CD4-positive, alpha-beta memory T cell (primary cell): ENCODE data around the gene C16orf95. TPM values are rescaled to one million over a fixed set of nuclear protein-coding genes. Genes with fewer than 3 reads are reported as not detected.

Experiments used
- CTCF ChIA-PET: fragments of 350-600 bp; sonication (Branson Sonifier 250); formaldehyde crosslinking; loops from one replicate; lab custom pipeline; 2021; ENCODE audit warnings: inconsistent platforms; ENCODE audit not compliant: partially characterized antibody; lab: Charles Lee
- POLR2A ChIA-PET: fragments of 350-600 bp; sonication (Branson Sonifier 250); formaldehyde crosslinking; loops from one replicate; lab custom pipeline; 2021; ENCODE audit not compliant: partially characterized antibody; lab: Charles Lee
- DNase-seq, 5 donors: peaks; one replicate each; pipeline versions ENCODE4 v3.0.0 to v3.0.0-alpha.2; 2020 to 2022; ENCODE audit warnings: mixed read lengths in 1 of 5
- H3K27ac ChIP-seq: one replicate; pipeline ENCODE4 v1.7.0; 2013; ENCODE audit warnings: low read depth, low read length
- H3K27me3 ChIP-seq: 2 replicates; pipeline ENCODE4 v1.7.0; 2013; ENCODE audit warnings: mild to moderate bottlenecking, low read length, moderate library complexity; ENCODE audit not compliant: insufficient read depth
- H3K36me3 ChIP-seq: 2 replicates; pipeline ENCODE4 v1.7.0; 2013; ENCODE audit warnings: mild to moderate bottlenecking, low read length, moderate library complexity; ENCODE audit not compliant: insufficient read depth
- H3K4me1 ChIP-seq: 2 replicates; pipeline ENCODE4 v1.7.0; 2013; ENCODE audit warnings: mild to moderate bottlenecking, low read length, moderate library complexity; ENCODE audit not compliant: insufficient read depth
- H3K4me3 ChIP-seq, 2 donors: one replicate each; pipeline ENCODE4 v1.7.0; 2013; ENCODE audit warnings: low read length in 2 of 2, mild to moderate bottlenecking in 1 of 2
- H3K9me3 ChIP-seq, 2 donors: one replicate each; pipeline ENCODE4 v1.7.0; 2013; ENCODE audit warnings: low read length in 2 of 2, control low read depth in 1 of 2; ENCODE audit not compliant: control insufficient read depth in 1 of 2
- H3K27ac Mint-ChIP-seq, 7 donors: one replicate each; pipeline ENCODE4 v1.8.0; 2020 to 2021; ENCODE audit warnings: mixed read lengths in 7 of 7, mild to moderate bottlenecking in 6 of 7, inconsistent platforms in 3 of 7, moderate library complexity in 3 of 7
- H3K27me3 Mint-ChIP-seq, 2 donors: one replicate each; pipeline ENCODE4 v1.8.0; 2020 to 2021; ENCODE audit warnings: mixed read lengths in 2 of 2
- H3K36me3 Mint-ChIP-seq, 2 donors: one replicate each; pipeline ENCODE4 v1.8.0; 2020 to 2021; ENCODE audit warnings: mixed read lengths in 2 of 2, inconsistent platforms in 1 of 2, mild to moderate bottlenecking in 1 of 2
- H3K4me1 Mint-ChIP-seq, 4 donors: one replicate each; pipeline ENCODE4 v1.8.0; 2020 to 2021; ENCODE audit warnings: mixed read lengths in 4 of 4, mild to moderate bottlenecking in 1 of 4
- H3K4me3 Mint-ChIP-seq, 8 donors: one replicate each; pipeline ENCODE4 v1.8.0; 2020 to 2021; ENCODE audit warnings: mixed read lengths in 8 of 8, mild to moderate bottlenecking in 7 of 8, moderate library complexity in 6 of 8, inconsistent platforms in 3 of 8
- H3K9me3 Mint-ChIP-seq, 8 donors: one replicate each; pipeline ENCODE4 v1.8.0; 2020 to 2021; ENCODE audit warnings: mixed read lengths in 8 of 8, mild to moderate bottlenecking in 5 of 8, inconsistent platforms in 3 of 8, moderate library complexity in 1 of 8
- intact Hi-C: fragments of 100-400 bp; cut with micrococcal nuclease; formaldehyde crosslinking; loops from one replicate; pipeline ENCODE4 v1.15.1; 2023
- polyA plus RNA-seq, 2 donors: library from polyadenylated mRNA; unstranded; fragments of 300-500 nt; fragmentation: Illumina TruSeq; gene quantifications; one replicate each; pipeline ENCODE4 v1.2.3, GENCODE V29; 2021
- total RNA-seq, 2 experiments: library from RNA; stranded (reverse); gene quantifications; one replicate each; pipeline ENCODE4 v1.2.3, GENCODE V29; 2021

The C16orf95 gene
- total and polyA plus RNA-seq, 4 experiments from 2014 or later: 1.4 to 2.4 (median 1.6) TPM

DNA sequence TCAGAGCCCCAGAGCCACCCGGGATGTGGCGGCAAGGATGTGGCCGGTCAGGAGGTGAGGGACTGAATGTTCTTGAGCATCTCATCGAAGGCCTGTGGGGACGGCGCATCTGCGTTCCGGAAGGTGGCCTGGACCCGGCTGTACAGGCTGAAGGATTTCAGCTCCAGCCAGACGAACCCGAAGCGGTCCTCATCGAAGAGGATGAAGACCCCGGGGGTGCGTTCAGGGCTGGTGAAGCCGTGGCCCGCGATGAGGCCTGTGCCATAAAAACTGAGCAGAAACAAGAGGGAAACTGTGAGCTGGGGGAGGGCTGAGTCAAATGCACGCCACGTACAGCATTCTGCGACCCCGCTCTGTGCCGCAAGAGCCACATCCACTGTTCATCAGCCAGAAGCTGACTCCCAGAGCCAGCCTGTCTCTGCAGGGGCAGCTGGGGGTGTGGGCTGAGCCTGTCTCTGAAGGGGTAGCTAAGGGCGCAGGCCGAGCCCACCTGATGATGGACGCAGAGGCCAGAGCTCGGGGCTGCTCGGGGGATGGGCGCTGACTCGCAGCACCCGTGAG, 14.1 kb upstream of the C16orf95 start:
- no peaks in the 10 kb centered on the region for H3K4me1 ChIP-seq
- H3K9me3 ChIP-seq: no peaks in the 10 kb centered on the region
- POLR2A ChIA-PET: no interaction called here
- H3K4me3 ChIP-seq: no peak overlapping the region
- Mint-ChIP-seq H3K4me3 (no peak overlapping the region), H3K27ac (peak overlapping the region in 2 of 7 donors; percentile 12 to 35), H3K4me1 (peaks cover 0 to 1% (median 0%) of the 10 kb centered on the region in 4 donors), H3K9me3 (no peaks in the 10 kb centered on the region), H3K27me3 (no peaks in the 10 kb centered on the region), H3K36me3 (peaks cover 9 to 56% of the 10 kb centered on the region in 2 donors)
- no peak overlapping the region for H3K27ac ChIP-seq
- H3K36me3 ChIP-seq: peaks cover 43% of the 10 kb centered on the region
- no peaks in the 10 kb centered on the region for H3K27me3 ChIP-seq
- intact Hi-C loops: no loop called here
- CTCF ChIA-PET: interaction anchor here (1.1 kb wide), 1 partner anchor 31 kb away, joined by 3 read pairs; no protein-coding TSS in a partner anchor
- no peak for DNase-seq

DNA sequence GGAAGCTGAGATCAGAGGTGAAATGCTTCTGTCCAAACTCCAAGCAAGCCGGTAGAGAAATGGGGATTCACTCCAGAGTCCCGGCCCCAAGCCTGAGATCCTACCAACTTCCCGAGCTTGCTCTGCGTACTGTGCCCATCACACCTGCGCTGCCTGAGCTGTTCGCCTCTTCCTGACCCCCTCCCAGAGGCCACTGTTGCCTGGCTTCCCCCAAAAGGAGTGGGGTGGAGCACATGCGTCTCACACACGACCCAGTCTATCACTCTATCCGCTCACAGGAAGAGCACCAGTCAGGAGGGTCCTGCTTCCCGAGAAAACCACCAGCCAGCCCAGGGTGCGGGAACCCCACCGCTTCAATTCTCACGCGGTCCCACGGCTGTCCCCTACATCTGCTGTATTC, 13.5 kb upstream of the C16orf95 start:
- no peak overlapping the region for H3K4me3 ChIP-seq
- no peak overlapping the region for H3K27ac ChIP-seq
- peaks cover 1 to 4% (median 3%) of the 10 kb centered on the region in 4 donors for H3K4me1 Mint-ChIP-seq
- ChIA-PET CTCF (interaction anchor here (0.8 kb wide), 1 partner anchor 63 kb away, joined by 3 read pairs; no protein-coding TSS in a partner anchor), POLR2A (no interaction called here)
- H3K4me1 ChIP-seq: no peaks in the 10 kb centered on the region
- H3K9me3 Mint-ChIP-seq: no peaks in the 10 kb centered on the region
- H3K36me3 Mint-ChIP-seq: peaks cover 9 to 52% of the 10 kb centered on the region in 2 donors
- no peaks in the 10 kb centered on the region for H3K27me3 ChIP-seq
- intact Hi-C loops: no loop called here
- no peak overlapping the region for H3K4me3 Mint-ChIP-seq
- no peaks in the 10 kb centered on the region for H3K27me3 Mint-ChIP-seq
- DNase-seq: no peak
- H3K9me3 ChIP-seq: no peaks in the 10 kb centered on the region
- no peak overlapping the region for H3K27ac Mint-ChIP-seq
- H3K36me3 ChIP-seq: peaks cover 43% of the 10 kb centered on the region

DNA sequence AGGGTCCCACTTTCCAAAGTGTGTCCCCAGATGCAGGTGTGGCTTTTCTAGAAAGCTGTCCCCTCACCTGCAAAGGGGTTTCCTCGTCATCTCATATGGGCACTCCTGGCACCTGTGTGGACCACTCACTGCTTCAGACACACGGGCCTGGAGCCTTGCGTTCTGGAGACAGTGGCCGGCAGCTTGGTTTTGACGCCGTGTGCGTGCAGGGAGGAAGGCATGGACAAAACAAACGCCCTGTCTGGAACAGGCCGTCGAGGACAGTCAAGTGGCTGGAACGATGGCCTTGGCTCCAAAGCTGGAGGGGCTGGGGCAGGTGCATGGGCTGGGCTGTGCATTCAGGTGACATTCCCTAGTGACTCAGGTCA, 13.0 kb upstream of the C16orf95 start:
- Mint-ChIP-seq H3K27me3 (no peaks in the 10 kb centered on the region), H3K27ac (peak overlapping the region in 1 of 7 donors; percentile 37), H3K9me3 (no peaks in the 10 kb centered on the region), H3K4me1 (peaks cover under 1 to 4% (median 3%) of the 10 kb centered on the region in 4 donors), H3K36me3 (peaks cover 9 to 52% of the 10 kb centered on the region in 2 donors), H3K4me3 (no peak overlapping the region)
- POLR2A ChIA-PET: no interaction called here
- DNase-seq: no peak
- Histone ChIP-seq H3K27ac (no peak overlapping the region), H3K9me3 (no peaks in the 10 kb centered on the region), H3K4me3 (no peak overlapping the region), H3K36me3 (peaks cover 43% of the 10 kb centered on the region), H3K27me3 (no peaks in the 10 kb centered on the region), H3K4me1 (no peaks in the 10 kb centered on the region)
- CTCF ChIA-PET: interaction anchor here (0.8 kb wide), 1 partner anchor 64 kb away, joined by 3 read pairs; no protein-coding TSS in a partner anchor
- intact Hi-C loops: no loop called here

DNA sequence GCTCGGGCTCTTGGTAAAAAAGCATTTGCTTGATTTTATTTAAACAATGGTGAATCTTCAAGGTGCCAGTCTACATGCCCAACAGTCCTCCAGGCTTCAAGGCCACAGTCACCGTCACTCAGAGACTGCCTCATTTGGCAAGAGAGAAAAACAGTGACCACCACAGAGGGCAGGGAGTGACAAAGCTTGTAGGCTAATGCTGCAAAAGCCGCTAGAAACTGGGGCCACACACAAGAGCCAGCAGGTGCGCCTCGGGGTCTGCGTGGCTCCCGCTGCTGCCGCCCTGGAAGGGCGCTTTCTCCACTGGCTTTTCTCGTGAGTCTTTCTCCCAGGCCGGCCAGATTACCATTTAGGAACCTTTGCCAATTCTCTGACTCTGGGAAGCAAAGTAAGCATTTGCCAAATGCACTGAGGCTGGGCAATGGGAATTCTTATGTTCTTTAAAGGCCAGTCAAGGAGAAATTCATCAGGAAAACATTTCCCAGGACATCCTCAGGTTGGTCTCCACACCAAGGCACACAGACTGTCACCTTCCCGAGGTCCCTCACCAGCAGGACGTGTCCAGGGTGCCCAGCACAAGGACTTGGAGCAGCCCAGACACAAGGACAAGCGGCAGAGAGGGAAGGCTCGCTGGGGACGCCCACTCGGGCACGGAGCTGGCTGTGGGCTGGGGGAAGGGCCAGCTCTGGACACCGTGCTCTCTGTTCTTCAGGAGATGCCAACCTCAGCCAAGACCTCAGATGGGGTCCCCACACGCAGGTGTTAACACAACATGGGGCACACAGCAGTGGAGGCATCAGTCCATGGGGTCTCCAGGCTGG, 12.5 kb upstream of the C16orf95 start:
- intact Hi-C loops: no loop called here
- DNase-seq: no peak
- no peaks in the 10 kb centered on the region for H3K9me3 Mint-ChIP-seq
- Histone ChIP-seq H3K27ac (no peak overlapping the region), H3K36me3 (peaks cover 37% of the 10 kb centered on the region), H3K9me3 (no peaks in the 10 kb centered on the region), H3K4me3 (no peak overlapping the region), H3K27me3 (no peaks in the 10 kb centered on the region), H3K4me1 (peaks cover 4% of the 10 kb centered on the region)
- POLR2A ChIA-PET: no interaction called here
- no peak overlapping the region for H3K27ac Mint-ChIP-seq
- H3K27me3 Mint-ChIP-seq: no peaks in the 10 kb centered on the region
- CTCF ChIA-PET: interaction anchor here (1.4 kb wide), 1 partner anchor 53 kb away, joined by 3 read pairs; no protein-coding TSS in a partner anchor
- H3K36me3 Mint-ChIP-seq: peaks cover 9 to 49% of the 10 kb centered on the region in 2 donors
- peaks cover 2 to 8% (median 4%) of the 10 kb centered on the region in 4 donors for H3K4me1 Mint-ChIP-seq
- H3K4me3 Mint-ChIP-seq: no peak overlapping the region

DNA sequence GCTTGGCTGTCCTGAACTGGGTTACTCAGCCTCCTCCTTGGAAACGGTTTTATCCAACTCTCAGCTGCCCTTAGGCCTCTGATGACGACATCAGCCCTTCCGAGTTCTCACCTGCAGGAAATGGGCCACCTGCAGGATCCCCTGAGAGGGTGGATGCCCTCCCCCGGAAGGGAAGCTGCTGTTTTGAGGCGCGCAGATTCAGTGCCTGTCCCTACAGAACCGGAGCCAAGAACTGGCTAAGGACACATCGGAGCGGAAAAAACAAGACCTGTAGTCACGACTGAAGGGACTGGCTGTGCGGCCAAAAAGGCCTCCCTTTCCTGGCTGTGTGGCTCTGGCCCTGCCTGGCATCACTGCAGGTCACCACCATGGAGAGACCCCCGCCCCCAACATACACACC, 11.7 kb upstream of the C16orf95 start:
- peaks cover 3 to 9% (median 4%) of the 10 kb centered on the region in 4 donors for H3K4me1 Mint-ChIP-seq
- intact Hi-C loops: no loop called here

DNA sequence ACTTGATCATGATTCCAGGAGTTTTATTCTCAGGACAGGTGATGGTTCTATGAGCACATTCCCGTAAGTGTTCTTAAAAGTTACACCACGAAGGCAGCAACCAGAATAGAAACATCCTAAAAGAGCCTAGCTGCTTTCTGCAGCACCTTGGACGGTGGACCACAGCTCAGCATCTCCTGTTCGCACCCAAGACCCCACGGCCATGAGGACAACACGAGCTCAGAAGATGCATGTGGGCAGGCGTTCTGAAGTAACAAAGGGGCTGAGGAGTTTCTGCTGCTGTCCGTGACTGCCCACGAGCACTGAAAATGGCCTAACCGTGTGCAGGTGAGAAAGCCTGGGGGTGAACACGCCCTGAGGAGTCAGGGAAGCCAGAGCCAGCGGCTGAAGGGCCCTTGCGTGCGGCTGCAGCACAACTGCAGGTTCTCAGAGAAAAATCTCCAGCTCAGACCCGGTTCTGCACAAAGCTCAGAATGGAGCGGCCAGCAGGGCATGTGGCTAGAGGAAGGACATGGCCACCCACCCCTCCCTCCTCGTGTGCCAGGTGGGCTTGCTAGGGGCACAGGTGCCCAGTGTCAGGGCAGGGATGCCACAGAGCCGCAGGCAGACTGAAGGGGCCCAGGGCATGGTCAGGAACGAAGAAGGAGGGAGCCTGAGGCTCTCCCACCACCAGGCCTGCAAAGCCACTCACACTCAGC, 10.8 kb upstream of the C16orf95 start:
- POLR2A ChIA-PET: no interaction called here

More for the DNA sequence above, 11.7 kb upstream of the C16orf95 start:
- POLR2A ChIA-PET: no interaction called here
- CTCF ChIA-PET: interaction anchor here (1.4 kb wide), 1 partner anchor 53 kb away, joined by 3 read pairs; no protein-coding TSS in a partner anchor
- DNase-seq: no peak
- H3K36me3 Mint-ChIP-seq: peaks cover 9 to 45% of the 10 kb centered on the region in 2 donors
- peaks cover 4% of the 10 kb centered on the region for H3K4me1 ChIP-seq
- no peaks in the 10 kb centered on the region for H3K9me3 ChIP-seq
- H3K4me3 Mint-ChIP-seq: no peak overlapping the region
- no peak overlapping the region for H3K27ac Mint-ChIP-seq
- H3K4me3 ChIP-seq: no peak overlapping the region
- no peaks in the 10 kb centered on the region for H3K27me3 Mint-ChIP-seq
- no peak overlapping the region for H3K27ac ChIP-seq
- H3K36me3 ChIP-seq: peaks cover 33% of the 10 kb centered on the region
- H3K9me3 Mint-ChIP-seq: no peaks in the 10 kb centered on the region
- H3K27me3 ChIP-seq: no peaks in the 10 kb centered on the region

More for the DNA sequence above, 10.8 kb upstream of the C16orf95 start:
- Histone ChIP-seq H3K4me3 (no peak overlapping the region), H3K9me3 (no peaks in the 10 kb centered on the region), H3K27ac (no peak overlapping the region), H3K27me3 (no peaks in the 10 kb centered on the region), H3K4me1 (peaks cover 4% of the 10 kb centered on the region), H3K36me3 (peaks cover 33% of the 10 kb centered on the region)
- Mint-ChIP-seq H3K27ac (peak overlapping the region in 2 of 7 donors; percentile 2 to 42), H3K4me1 (peaks cover 3 to 9% (median 4%) of the 10 kb centered on the region in 4 donors), H3K36me3 (peaks cover 6 to 42% of the 10 kb centered on the region in 2 donors), H3K27me3 (no peaks in the 10 kb centered on the region), H3K4me3 (no peak overlapping the region), H3K9me3 (no peaks in the 10 kb centered on the region)
- intact Hi-C loops: no loop called here
- DNase-seq: no peak
- CTCF ChIA-PET: interaction anchor here (1.4 to 6.4 kb wide), 2 partner anchors 54 to 67 kb away, joined by 3 to 41 read pairs; no protein-coding TSS in a partner anchor
